Measurements from ENCODE around the gene GJC1. TPM values are rescaled to one million over a fixed set of nuclear protein-coding genes. Genes with fewer than 3 reads are reported as not detected.

Gene GJC1
- total RNA-seq, 4 donors from 2014 or later = 10.6 to 79.4 (median 50.2) TPM

- Histone ChIP-seq H3K27ac (no peak overlapping the region), H3K4me1 (peaks cover 0 to 9% of the 10 kb centered on the region in 2 donors), H3K4me3 (no peak overlapping the region), H3K27me3 (no peaks in the 10 kb centered on the region), H3K36me3 (no peaks in the 10 kb centered on the region), H3K9me3 (no peaks in the 10 kb centered on the region)
- no peak for DNase-seq
- TF ChIP-seq POLR2A (IDR thresholded peaks at IDR 0.05) (no peak), CTCF (IDR thresholded peaks at IDR 0.05) (no peak)
- intact Hi-C loops (cut with DNase I; ENCODE audit: low total_unique reads) = no loop called here
Measured at GRCh38 chr17:44760474-44761308, 69.4 kb downstream of the GJC1 start.

- H3K27ac ChIP-seq = no peak overlapping the region
- H3K4me3 ChIP-seq = no peak overlapping the region
- no peaks in the 10 kb centered on the region for H3K36me3 ChIP-seq
- H3K27me3 ChIP-seq = no peaks in the 10 kb centered on the region
- peaks cover 0 to 9% of the 10 kb centered on the region in 2 donors for H3K4me1 ChIP-seq
- H3K9me3 ChIP-seq = no peaks in the 10 kb centered on the region
- intact Hi-C loops (cut with DNase I; ENCODE audit: low total_unique reads) = no loop called here
- DNase-seq = no peak
- no peak for TF ChIP-seq CTCF (IDR thresholded peaks at IDR 0.05)
Measured at GRCh38 chr17:44759916-44760243, 70.2 kb downstream of the GJC1 start.

- Histone ChIP-seq H3K4me3 (peak overlapping the region; percentile 20 to 48), H3K27me3 (no peaks in the 10 kb centered on the region), H3K9me3 (no peaks in the 10 kb centered on the region), H3K4me1 (peaks cover 0 to 9% of the 10 kb centered on the region in 2 donors), H3K36me3 (no peaks in the 10 kb centered on the region), H3K27ac (no peak overlapping the region)
- no peak for DNase-seq
- intact Hi-C loops (cut with DNase I; ENCODE audit: low total_unique reads) = no loop called here
- TF ChIP-seq POLR2A (IDR thresholded peaks at IDR 0.05) (no peak), CTCF (IDR thresholded peaks at IDR 0.05) (no peak)
Measured at GRCh38 chr17:44759086-44759915, 70.8 kb downstream of the GJC1 start.

- intact Hi-C loops (cut with DNase I; ENCODE audit: low total_unique reads) = no loop called here
- H3K27ac ChIP-seq = no peak within 1 kb of the TSS
- H3K4me1 ChIP-seq = peaks cover 0 to 9% of the 10 kb centered on the region in 2 donors
- TF ChIP-seq CTCF (IDR thresholded peaks at IDR 0.05) = no peak
- TF ChIP-seq POLR2A (IDR thresholded peaks at IDR 0.05) = no peak
- DNase-seq = no peak
- no peaks in the 10 kb centered on the region for H3K36me3 ChIP-seq
- H3K9me3 ChIP-seq = no peaks in the 10 kb centered on the region
- peak within 1 kb of the TSS; percentile 20 to 48 for H3K4me3 ChIP-seq
- no peaks in the 10 kb centered on the region for H3K27me3 ChIP-seq
Measured at GRCh38 chr17:44758414-44759085, 71.5 kb downstream of the GJC1 start, which contains the start of gene ADAM11. Gene ADAM11, plus strand, starts transcription at chr17:44758988. Its CDS starts 212 bp downstream, at chr17:44759200.
